Sigmoid colon (tissue), 7 donors: ENCODE results near the gene FAM83E. TPM values are rescaled to one million over a fixed set of nuclear protein-coding genes. Genes with fewer than 3 reads are reported as not detected.
"Not testable (repeated sequence)": the region's sequence is repeated elsewhere in the genome, so short reads cannot be mapped to it uniquely, and the experiment has no call there.

Source experiments
- DNase-seq: peaks from one replicate; pipeline ENCODE4 v3.0.0-alpha.2; 2019
- H3K27ac ChIP-seq, 4 donors: fragments of 200-600 bp; sonication (generic); one replicate each; pipeline ENCODE4 v1.5.1; 2016 to 2019; ENCODE audit warnings: mild to moderate bottlenecking in 1 of 4
- H3K27me3 ChIP-seq, 3 donors: fragments of 200-600 bp; sonication (generic); one replicate each; pipeline ENCODE4 v1.5.1; 2019; ENCODE audit warnings: mild to moderate bottlenecking in 1 of 3
- H3K36me3 ChIP-seq, 4 donors: fragments of 200-600 bp; sonication (generic); one replicate each; pipeline ENCODE4 v1.5.1; 2016 to 2019
- H3K4me1 ChIP-seq, 4 donors: fragments of 200-600 bp; sonication (generic); one replicate each; pipeline ENCODE4 v1.5.1; 2017 to 2019
- H3K4me3 ChIP-seq, 4 donors: fragments of 200-600 bp; sonication (generic); one replicate each; pipeline ENCODE4 v1.5.1; 2017 to 2019; ENCODE audit warnings: mild to moderate bottlenecking in 2 of 4, moderate library complexity in 1 of 4
- H3K9me3 ChIP-seq, 4 donors: fragments of 200-600 bp in 3 of 4; sonication (generic) in 3 of 4; one replicate each; pipeline versions ENCODE4 v1.5.1 to v1.6.1; 2013 to 2019
- CTCF ChIP-seq, 4 experiments: fragments of 450-650 bp in 3 of 4; fragments of 200-600 bp in 1 of 4; IDR thresholded peaks; one replicate each; pipeline ENCODE4 v1.5.1; 2016 to 2019; ENCODE audit warnings: antibody characterized with exemption in 4 of 4, mild to moderate bottlenecking in 3 of 4, moderate library complexity in 2 of 4
- EP300 ChIP-seq, 4 donors: sonication (generic); formaldehyde crosslinking; IDR thresholded peaks; one replicate each; pipeline ENCODE4 v1.6.1; 2017; ENCODE audit warnings: antibody characterized with exemption in 4 of 4
- POLR2A ChIP-seq, 2 donors: fragments of 450-650 bp; IDR thresholded peaks; one replicate each; pipeline ENCODE4 v1.6.1; 2016; ENCODE audit warnings: antibody characterized with exemption in 2 of 2, mild to moderate bottlenecking in 2 of 2, moderate library complexity in 2 of 2
- POLR2AphosphoS5 ChIP-seq, 4 donors: sonication (generic); formaldehyde crosslinking; IDR thresholded peaks; one replicate each; pipeline ENCODE4 v1.6.1; 2017; ENCODE audit warnings: antibody characterized with exemption in 4 of 4
- WGBS, 2 donors: extraction: QIAGEN DNeasy Blood & Tissue Kit; methylation state at CpG; one replicate each; pipeline ENCODE4 v1.1.7; 2013; 5-methylcytosine and 5-hydroxymethylcytosine counted together
- intact Hi-C: fragments of 100-400 bp; cut with DNase I; formaldehyde crosslinking; loops from one replicate; pipeline ENCODE4 v1.15.1; 2023
- polyA plus RNA-seq, 3 donors: library from polyadenylated mRNA; stranded (reverse); fragments of 200-250 nt; gene quantifications; one replicate each; pipeline ENCODE4 v1.2.3, GENCODE V29; 2013
- total RNA-seq, 4 donors: library from RNA; depleted of rRNA; stranded (reverse); fragments of >200 nt; gene quantifications; one replicate each; pipeline ENCODE4 v1.1.0, GENCODE V29; 2016
- donor health status: healthy with polysubstance abuse.
- donor health status: Bipolar disorder and iron deficiency.
- donor health status: healthy.

The FAM83E gene
- total and polyA plus RNA-seq, 7 donors, result 109 to 168 (median 125) TPM; not detected in 4

- H3K4me3 ChIP-seq, result peak overlapping the region in 3 of 4 donors; percentile 61 to 89 (median 66)
Measured at GRCh38 chr19:48633148-48634035, 18.5 kb upstream of the FAM83E start.

GRCh38 chr19:48632692-48633147 lies 17.8 kb upstream of the FAM83E start:
- Histone ChIP-seq H3K4me1 (peaks cover 0 to 69% (median 60%) of the 10 kb centered on the region in 4 donors), H3K27ac (peak overlapping the region in 3 of 4 donors; percentile 91 to 99 (median 93)), H3K27me3 (no peaks in the 10 kb centered on the region), H3K9me3 (no peaks in the 10 kb centered on the region), H3K36me3 (peaks cover 0 to 21% (median 4%) of the 10 kb centered on the region in 4 donors), H3K4me3 (no peak overlapping the region)
- TF ChIP-seq EP300 (IDR thresholded peaks at IDR 0.05) (no peak), POLR2AphosphoS5 (IDR thresholded peaks at IDR 0.05) (no peak), CTCF (IDR thresholded peaks at IDR 0.05) (no peak), POLR2A (IDR thresholded peaks at IDR 0.05) (no peak)
- DNase-seq, result no peak
- intact Hi-C loops, result loop anchor here (5.0 to 10.0 kb wide), 3 partner anchors 332 to 1185 kb away; partner anchors contain the start of genes FLT3LG, FTL and MED25

More at GRCh38 chr19:48633148-48634035, 18.5 kb upstream of the FAM83E start:
- TF ChIP-seq POLR2A (IDR thresholded peaks at IDR 0.05) (no peak), POLR2AphosphoS5 (IDR thresholded peaks at IDR 0.05) (peak in 1 of 4 donors; percentile 24)
- Histone ChIP-seq H3K27ac (peak overlapping the region; percentile 91 to 99 (median 96)), H3K36me3 (peaks cover 0 to 20% (median 4%) of the 10 kb centered on the region in 4 donors), H3K27me3 (no peaks in the 10 kb centered on the region), H3K4me1 (peaks cover 0 to 70% (median 61%) of the 10 kb centered on the region in 4 donors), H3K9me3 (no peaks in the 10 kb centered on the region)
- WGBS, 2 donors, result 52 to 75% methylated on average over 22 of the region's 22 CpGs
- intact Hi-C loops, result loop anchor here (5.0 to 10.0 kb wide), 3 partner anchors 331 to 1184 kb away; partner anchors contain the start of genes FLT3LG, FTL and MED25
- no peak for DNase-seq

- not testable (repeated sequence) for H3K4me3 ChIP-seq, DNase-seq, H3K27me3 ChIP-seq, H3K9me3 ChIP-seq
- 84 to 94% methylated on average over 11 of the region's 11 CpGs for WGBS, 2 donors
- Histone ChIP-seq H3K27ac (peak overlapping the region in 3 of 4 donors; percentile 91 to 99 (median 93)), H3K36me3 (peaks cover 0 to 25% (median 4%) of the 10 kb centered on the region in 4 donors), H3K4me1 (peaks cover 0 to 69% (median 60%) of the 10 kb centered on the region in 4 donors)
- intact Hi-C loops, result loop anchor here (5.0 to 10.0 kb wide), 3 partner anchors 333 to 1185 kb away; partner anchors contain the start of genes FLT3LG, FTL and MED25
Measured at GRCh38 chr19:48632286-48632685, 17.4 kb upstream of the FAM83E start.

DNA sequence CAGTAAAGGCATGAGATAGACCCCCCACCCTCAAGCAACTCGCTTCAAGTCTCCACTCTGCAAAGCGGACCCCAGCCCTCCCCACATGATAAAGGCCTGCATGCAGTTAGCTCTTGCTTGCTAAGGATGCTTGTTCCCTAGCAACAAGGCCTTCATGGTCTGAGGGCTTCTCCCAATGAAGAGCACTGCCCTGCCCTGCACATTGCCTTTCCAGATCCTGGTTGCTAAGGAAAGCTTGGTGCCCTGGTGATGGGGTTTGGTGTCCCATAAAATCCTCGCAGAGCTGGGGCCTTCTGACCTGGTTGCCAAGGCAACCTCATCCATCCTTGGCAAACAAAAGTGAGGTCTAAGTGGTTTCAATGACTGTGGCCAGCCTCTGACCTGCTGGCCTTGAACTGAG lies 16.3 kb upstream of the FAM83E start:
- 54 to 76% methylated on average over 3 of the region's 3 CpGs for WGBS, 2 donors
- H3K4me1 ChIP-seq, result peaks cover 0 to 63% (median 58%) of the 10 kb centered on the region in 4 donors

More for the DNA sequence above, 16.3 kb upstream of the FAM83E start:
- intact Hi-C loops, result loop anchor here (5.0 to 10.0 kb wide), 3 partner anchors 334 to 1186 kb away; partner anchors contain the start of genes FLT3LG, FTL and MED25
- H3K27me3 ChIP-seq, result no peaks in the 10 kb centered on the region
- DNase-seq, result peak; percentile 64
- peak overlapping the region; percentile 84 to 99 (median 92) for H3K27ac ChIP-seq
- no peaks in the 10 kb centered on the region for H3K9me3 ChIP-seq
- peaks cover 0 to 33% (median 4%) of the 10 kb centered on the region in 4 donors for H3K36me3 ChIP-seq
- no peak for TF ChIP-seq POLR2AphosphoS5 (IDR thresholded peaks at IDR 0.05)
- TF ChIP-seq CTCF (IDR thresholded peaks at IDR 0.05), result no peak
- no peak for TF ChIP-seq POLR2A (IDR thresholded peaks at IDR 0.05)
- TF ChIP-seq EP300 (IDR thresholded peaks at IDR 0.05), result no peak
- H3K4me3 ChIP-seq, result peak overlapping the region in 1 of 4 donors; percentile 25
